BJ (cell line): ENCODE data around the gene OTOA. TPM values are rescaled to one million over a fixed set of nuclear protein-coding genes. Genes with fewer than 3 reads are reported as not detected.

ENCODE experiments used
- CTCF ChIA-PET: fragments of 350-600 bp; formaldehyde crosslinking; extraction: SDS; loops from one replicate; lab custom pipeline; 2021; ENCODE audit warnings: antibody characterized with exemption, inconsistent platforms; lab: Yijun Ruan, JAX
- POLR2A ChIA-PET: fragments of 300-600 bp; sonication (Branson Sonifier 250); formaldehyde crosslinking; extraction: SDS; loops from one replicate; lab custom pipeline; 2021; ENCODE audit warnings: antibody characterized with exemption; lab: Charles Lee
- DNase-seq: peaks from one replicate; pipeline ENCODE4 v3.0.0-alpha.2; 2011; ENCODE audit warnings: low read depth
- H3K27me3 ChIP-seq: 2 replicates; pipeline ENCODE4 v1.6.0; 2011; ENCODE audit warnings: low read length; ENCODE audit not compliant: control insufficient read depth, insufficient read depth
- H3K36me3 ChIP-seq: 2 replicates; pipeline ENCODE4 v1.5.1; 2011; ENCODE audit warnings: low read length; ENCODE audit not compliant: control insufficient read depth, insufficient read depth
- H3K4me3 ChIP-seq: 2 replicates; pipeline ENCODE4 v1.5.1; 2011; ENCODE audit warnings: low read depth, mild to moderate bottlenecking, control low read depth, low read length
- polyA plus RNA-seq: library from polyadenylated mRNA; depleted of rRNA; stranded (reverse); fragments of >200 nt; gene quantifications from 2 replicates; pipeline ENCODE4 v1.2.3, GENCODE V29; 2011
- TF ChIP-seq, protein P1 (sequence below): IDR thresholded peaks from 2 replicates; pipeline ENCODE4 v1.5.1; 2011; ENCODE audit warnings: low read depth, mild to moderate bottlenecking, control low read depth, inconsistent platforms, low read length, moderate library complexity; ENCODE audit not compliant: insufficient read depth

OTOA gene
- polyA plus RNA-seq, 1 experiment = 0.04 TPM

DNA sequence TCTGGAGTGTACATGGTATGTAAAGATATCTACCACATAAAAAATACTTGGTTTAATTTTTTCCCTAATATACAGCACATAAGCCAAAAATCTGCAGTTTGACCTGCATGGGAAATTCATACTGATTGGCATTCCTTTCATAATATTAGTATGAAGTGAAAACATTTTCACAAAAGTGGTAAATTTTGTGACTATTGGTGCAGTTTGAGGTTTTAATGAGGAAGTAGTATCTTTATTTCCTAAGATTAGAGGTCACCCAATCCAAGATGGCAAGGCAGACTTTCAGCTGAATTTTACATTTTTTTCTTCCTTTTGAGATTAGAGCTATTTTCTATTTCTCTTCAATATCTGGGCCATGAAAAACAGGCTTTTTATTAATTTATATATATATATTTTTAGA is 43.2 kb upstream of the OTOA start:
- TF ChIP-seq, protein P1, sequence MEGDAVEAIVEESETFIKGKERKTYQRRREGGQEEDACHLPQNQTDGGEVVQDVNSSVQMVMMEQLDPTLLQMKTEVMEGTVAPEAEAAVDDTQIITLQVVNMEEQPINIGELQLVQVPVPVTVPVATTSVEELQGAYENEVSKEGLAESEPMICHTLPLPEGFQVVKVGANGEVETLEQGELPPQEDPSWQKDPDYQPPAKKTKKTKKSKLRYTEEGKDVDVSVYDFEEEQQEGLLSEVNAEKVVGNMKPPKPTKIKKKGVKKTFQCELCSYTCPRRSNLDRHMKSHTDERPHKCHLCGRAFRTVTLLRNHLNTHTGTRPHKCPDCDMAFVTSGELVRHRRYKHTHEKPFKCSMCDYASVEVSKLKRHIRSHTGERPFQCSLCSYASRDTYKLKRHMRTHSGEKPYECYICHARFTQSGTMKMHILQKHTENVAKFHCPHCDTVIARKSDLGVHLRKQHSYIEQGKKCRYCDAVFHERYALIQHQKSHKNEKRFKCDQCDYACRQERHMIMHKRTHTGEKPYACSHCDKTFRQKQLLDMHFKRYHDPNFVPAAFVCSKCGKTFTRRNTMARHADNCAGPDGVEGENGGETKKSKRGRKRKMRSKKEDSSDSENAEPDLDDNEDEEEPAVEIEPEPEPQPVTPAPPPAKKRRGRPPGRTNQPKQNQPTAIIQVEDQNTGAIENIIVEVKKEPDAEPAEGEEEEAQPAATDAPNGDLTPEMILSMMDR = no peak
- DNase-seq = no peak
- CTCF ChIA-PET = interaction anchor here (0.8 to 1.3 kb wide), 2 partner anchors 15 to 37 kb away, joined by 3 read pairs; no protein-coding TSS in a partner anchor
- H3K36me3 ChIP-seq = no peaks in the 10 kb centered on the region
- POLR2A ChIA-PET = no interaction called here
- no peaks in the 10 kb centered on the region for H3K27me3 ChIP-seq
- no peak overlapping the region for H3K4me3 ChIP-seq

DNA sequence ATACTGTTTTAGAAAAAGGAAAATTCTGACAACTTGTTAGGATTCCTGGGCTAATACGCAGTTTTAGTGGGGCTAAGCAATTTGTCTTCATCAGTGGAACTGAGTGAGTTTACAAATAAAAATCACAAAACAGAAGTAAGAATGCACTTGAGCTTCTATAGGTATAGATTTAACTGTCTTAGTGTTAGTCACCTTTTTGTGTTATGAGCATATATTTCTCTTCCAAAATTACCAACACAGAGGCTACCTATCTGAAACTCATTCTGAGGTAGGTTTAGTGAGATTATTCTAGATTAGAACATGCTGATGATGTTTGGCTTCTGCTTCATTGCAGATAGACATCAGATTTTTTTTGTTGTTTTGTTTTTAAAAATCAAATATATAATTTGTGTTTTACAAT is 41.2 kb upstream of the OTOA start:
- CTCF ChIA-PET = interaction anchor here (1.1 kb wide), 2 partner anchors 34 to 38 kb away, joined by 3 to 6 read pairs; no protein-coding TSS in a partner anchor

DNA sequence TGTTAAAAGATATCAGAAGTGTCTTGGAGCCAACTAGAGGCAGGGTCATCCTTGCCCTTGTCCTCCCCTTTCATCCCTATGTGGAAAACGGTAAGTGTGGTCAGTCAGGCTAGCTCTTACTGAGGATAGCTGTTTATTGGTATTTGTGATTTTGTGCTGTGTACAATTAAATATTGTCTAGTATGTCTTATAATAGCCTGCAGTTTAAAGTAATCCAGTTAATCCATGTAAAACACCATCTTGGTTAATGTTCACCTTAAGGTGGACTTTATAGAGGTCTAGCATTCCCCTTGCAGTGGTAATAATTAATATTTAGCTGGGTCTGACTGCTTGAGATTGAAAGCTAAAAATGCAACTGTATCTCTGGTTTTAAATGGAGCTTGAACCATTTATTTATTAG is 38.7 kb upstream of the OTOA start:
- Histone ChIP-seq H3K27me3 (no peaks in the 10 kb centered on the region), H3K4me3 (no peak overlapping the region), H3K36me3 (peaks cover 2% of the 10 kb centered on the region; the same call in 1 of the 2 replicates)
- no peak for DNase-seq
- ChIA-PET POLR2A (no interaction called here), CTCF (interaction anchor here (1.2 to 1.5 kb wide), 3 partner anchors 14 to 31 kb away, joined by 3 to 5 read pairs (median 4); no protein-coding TSS in a partner anchor)
- TF ChIP-seq, protein P1 = no peak

More for the DNA sequence above, 41.2 kb upstream of the OTOA start:
- Histone ChIP-seq H3K4me3 (no peak overlapping the region), H3K27me3 (no peaks in the 10 kb centered on the region), H3K36me3 (no peaks in the 10 kb centered on the region)
- POLR2A ChIA-PET = no interaction called here
- DNase-seq = no peak
- TF ChIP-seq, protein P1 = no peak

DNA sequence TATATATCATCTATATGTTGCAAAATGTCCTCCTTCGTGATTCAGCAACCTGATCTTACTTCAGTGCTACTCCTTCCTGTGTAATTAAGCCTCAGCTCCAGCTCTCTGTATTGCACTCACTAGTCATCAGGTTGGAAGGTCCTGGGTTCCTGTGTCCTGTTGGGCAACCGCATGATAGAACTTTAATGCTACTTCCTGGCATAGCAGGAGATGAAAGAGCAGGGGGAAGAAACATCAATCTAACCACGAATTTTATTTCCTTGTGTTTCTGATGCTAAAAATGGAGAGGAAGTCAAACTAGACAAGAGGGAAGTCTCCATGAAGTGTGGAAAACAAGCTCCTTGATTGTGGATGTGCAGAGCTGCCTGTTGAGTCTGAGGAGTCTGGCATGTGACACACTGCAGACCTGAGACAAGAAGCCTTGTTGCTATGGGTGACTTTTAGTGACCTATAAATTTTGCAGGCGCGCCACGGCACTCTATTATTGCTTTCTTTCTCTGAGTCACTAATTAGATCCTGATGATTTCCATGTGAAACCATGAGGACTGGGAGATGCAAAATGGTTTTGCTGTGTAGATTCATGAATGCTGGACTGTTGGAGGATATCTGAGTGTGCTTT is 37.0 kb upstream of the OTOA start:
- peak; percentile 95 for DNase-seq
- no peaks in the 10 kb centered on the region for H3K27me3 ChIP-seq
- TF ChIP-seq, protein P1 = no peak
- H3K36me3 ChIP-seq = peaks cover 5% of the 10 kb centered on the region; the same call in 1 of the 2 replicates
- H3K4me3 ChIP-seq = no peak overlapping the region
- CTCF ChIA-PET = interaction anchor here (1.5 kb wide), 1 partner anchor 32 kb away, joined by 4 read pairs; no protein-coding TSS in a partner anchor
- POLR2A ChIA-PET = interaction anchor here (0.6 kb wide), 1 partner anchor 1215 kb away, joined by 3 read pairs; no protein-coding TSS in a partner anchor

DNA sequence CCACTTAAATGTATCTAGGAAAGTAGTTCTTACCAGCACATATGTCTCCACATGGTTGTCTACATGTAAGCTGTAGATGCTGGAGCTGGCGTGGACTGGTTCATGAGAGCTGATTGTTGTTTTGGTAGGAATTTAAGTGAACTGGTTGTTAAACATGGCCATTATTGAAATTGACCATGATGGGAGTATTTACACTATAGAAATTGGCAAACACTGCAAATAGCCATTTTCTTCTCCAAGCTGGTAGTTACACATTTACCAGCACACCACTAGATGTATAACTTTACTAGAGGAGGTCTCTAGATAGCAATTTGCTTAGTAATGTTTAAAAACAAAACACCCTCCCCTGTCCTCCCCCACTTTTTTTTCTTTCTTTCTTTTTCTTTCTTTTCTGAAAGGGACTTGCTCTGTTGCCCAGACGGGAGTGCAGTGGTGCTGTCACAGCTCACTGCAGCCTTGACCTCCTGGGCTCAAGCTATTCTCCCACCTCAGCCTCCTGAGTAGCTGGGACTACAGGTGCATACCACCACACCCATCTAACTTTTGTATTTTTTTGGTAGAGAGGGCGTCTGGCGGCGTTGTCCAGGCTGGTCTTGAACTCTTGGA is 35.5 kb upstream of the OTOA start:
- H3K36me3 ChIP-seq = peaks cover 5% of the 10 kb centered on the region; the same call in 1 of the 2 replicates
- POLR2A ChIA-PET = no interaction called here
- H3K27me3 ChIP-seq = no peaks in the 10 kb centered on the region
- CTCF ChIA-PET = interaction anchor here (1.0 kb wide), 1 partner anchor 42 kb away, joined by 3 read pairs; no protein-coding TSS in a partner anchor
- TF ChIP-seq, protein P1 = no peak
- DNase-seq = no peak
- no peak overlapping the region for H3K4me3 ChIP-seq
